HCT116 (cell line): ENCODE data around the gene ODF4. TPM values are rescaled to one million over a fixed set of nuclear protein-coding genes. Genes with fewer than 3 reads are reported as not detected.

Experiments
- ATAC-seq: fragments of 200-7000 bp; cut with Tn5 transposase; 2 replicates; pipeline ENCODE4 v1.9.1; 2020; ENCODE audit warnings: mild to moderate bottlenecking, moderate library complexity
- BruUV-seq: library from RNA; stranded (reverse); fragments of 400-500 nt; replicated peaks from 2 replicates; lab custom pipeline; 2021; lab: Mats Ljungman, UMichigan
- CTCF ChIA-PET: fragments of 300-600 bp; sonication (Branson Sonifier 250); formaldehyde crosslinking; loops from one replicate; lab custom pipeline; 2021; ENCODE audit warnings: antibody characterized with exemption; lab: Charles Lee
- POLR2A ChIA-PET: fragments of 300-600, 350-600 bp; sonication (Branson Sonifier 250); formaldehyde crosslinking; loops from one replicate; lab custom pipeline; 2021; ENCODE audit warnings: antibody characterized with exemption; lab: Charles Lee
- RAD21 ChIA-PET, 2 experiments: fragments of 300-600 bp; sonication (Branson Sonifier 250); formaldehyde crosslinking; loops; one replicate each; lab custom pipeline; 2023; ENCODE audit warnings: low total read pairs in 2 of 2; ENCODE audit not compliant: uncharacterized antibody in 2 of 2, unreplicated experiment in 2 of 2, low non-redundant PET in 1 of 2; lab: Charles Lee
- DNase-seq: peaks from one replicate; pipeline ENCODE4 v3.0.0-alpha.2; 2010; ENCODE audit warnings: low read depth, low spot score
- H2AFZ ChIP-seq: fragments of 200-600 bp; shearing (Covaris generic), sonication (generic); 2 replicates; pipeline ENCODE4 v1.6.1; 2017; ENCODE audit warnings: low read depth, mixed run types, mixed read lengths, antibody characterized with exemption, low read length; ENCODE audit not compliant: poor library complexity, severe bottlenecking
- H3K27ac ChIP-seq: 2 replicates; pipeline ENCODE4 v1.5.1; 2012; ENCODE audit warnings: low read depth, low read length
- H3K27me3 ChIP-seq: fragments of 200-600 bp; sonication (generic); 2 replicates; pipeline ENCODE4 v1.6.1; 2016; ENCODE audit warnings: mixed run types, low read length, mixed read lengths; ENCODE audit not compliant: insufficient read depth
- H3K36me3 ChIP-seq, 2 experiments: fragments of 200-500 bp in 1 of 2; fragments of 200-600 bp in 1 of 2; sonication (Bioruptor generic) in 1 of 2; sonication (generic) in 1 of 2; 2 replicates each; pipeline versions ENCODE4 v1.5.1 to v1.6.1; 2014 to 2016; ENCODE audit warnings: low read length in 2 of 2, inconsistent platforms in 1 of 2, mixed read lengths in 1 of 2, mixed run types in 1 of 2; ENCODE audit not compliant: insufficient read depth in 2 of 2, control insufficient read depth in 1 of 2
- H3K4me1 ChIP-seq, 2 experiments: fragments of 200-600 bp in 1 of 2; sonication (generic) in 1 of 2; 2 replicates each; pipeline versions ENCODE4 v1.5.1 to v1.6.1; 2012 to 2017; ENCODE audit warnings: low read length in 2 of 2, inconsistent platforms in 1 of 2, mild to moderate bottlenecking in 1 of 2, mixed read lengths in 1 of 2, mixed run types in 1 of 2, moderate library complexity in 1 of 2; ENCODE audit not compliant: insufficient read depth in 2 of 2, control insufficient read depth in 1 of 2
- H3K4me2 ChIP-seq: fragments of 200-600 bp; sonication (generic); 2 replicates; pipeline ENCODE4 v1.6.1; 2017; ENCODE audit warnings: mixed run types, low read length, mixed read lengths
- H3K4me3 ChIP-seq, 2 experiments: fragments of 200-600 bp in 1 of 2; sonication (generic) in 1 of 2; replicated peaks in 1 of 2; 2 replicates each; pipeline ENCODE4 v1.5.1; 2011 to 2016; ENCODE audit warnings: low read length in 2 of 2, control low read depth in 1 of 2, low read depth in 1 of 2, mild to moderate bottlenecking in 1 of 2, mixed read lengths in 1 of 2, mixed run types in 1 of 2
- H3K79me2 ChIP-seq: fragments of 200-600 bp; sonication (generic); 2 replicates; pipeline ENCODE4 v1.6.1; 2017; ENCODE audit warnings: mild to moderate bottlenecking, mixed run types, low read length, moderate library complexity, mixed read lengths; ENCODE audit not compliant: insufficient read depth
- H3K9ac ChIP-seq: fragments of 200-600 bp; sonication (generic); 2 replicates; pipeline ENCODE4 v1.6.1; 2016; ENCODE audit warnings: low read length, mixed read lengths
- H3K9me2 ChIP-seq: fragments of 200-600 bp; sonication (generic), shearing (Covaris generic); 2 replicates; pipeline ENCODE4 v1.6.1; 2017; ENCODE audit warnings: mixed run types, mild to moderate bottlenecking, moderate library complexity; ENCODE audit not compliant: insufficient read depth
- H3K9me3 ChIP-seq, 2 experiments: fragments of 200-500 bp in 1 of 2; fragments of 200-600 bp in 1 of 2; sonication (Bioruptor generic) in 1 of 2; sonication (generic) in 1 of 2; 2 replicates each; pipeline ENCODE4 v1.6.1; 2014 to 2017; ENCODE audit warnings: low read length in 2 of 2, mixed read lengths in 2 of 2, inconsistent platforms in 1 of 2, low read depth in 1 of 2, mild to moderate bottlenecking in 1 of 2, mixed run types in 1 of 2, moderate library complexity in 1 of 2; ENCODE audit not compliant: control insufficient read depth in 1 of 2, insufficient read depth in 1 of 2
- H4K20me1 ChIP-seq: fragments of 200-600 bp; sonication (generic), shearing (Covaris generic); 2 replicates; pipeline ENCODE4 v1.6.1; 2017; ENCODE audit warnings: mixed run types, mild to moderate bottlenecking, moderate library complexity; ENCODE audit not compliant: insufficient read depth
- CEBPB ChIP-seq: IDR thresholded peaks from 2 replicates; pipeline ENCODE4 v1.6.1; 2012; ENCODE audit warnings: low read depth
- EGR1 ChIP-seq: IDR thresholded peaks from 2 replicates; pipeline ENCODE4 v1.6.1; 2012; ENCODE audit warnings: low read depth
- EZH2 ChIP-seq: fragments of 200-600 bp; sonication (generic); IDR thresholded peaks from 2 replicates; pipeline ENCODE4 v1.6.1; 2017; ENCODE audit warnings: antibody characterized with exemption, mixed run types
- EZH2phosphoT487 ChIP-seq: fragments of 200-600 bp; IDR thresholded peaks from 2 replicates; pipeline ENCODE4 v1.6.1; 2018; ENCODE audit warnings: antibody characterized with exemption, borderline replicate concordance
- FOSL1 ChIP-seq: IDR thresholded peaks from 2 replicates; pipeline ENCODE4 v1.6.1; 2012; ENCODE audit warnings: low read depth
- JUND ChIP-seq: IDR thresholded peaks from 2 replicates; pipeline ENCODE4 v1.6.1; 2012
- MAX ChIP-seq: IDR thresholded peaks from 2 replicates; pipeline ENCODE4 v1.6.1; 2012
- POLR2AphosphoS5 ChIP-seq: IDR thresholded peaks from 2 replicates; pipeline ENCODE4 v1.6.1; 2011; ENCODE audit warnings: mild to moderate bottlenecking, low read depth, low read length, moderate library complexity
- RAD21 ChIP-seq: IDR thresholded peaks from 2 replicates; pipeline ENCODE4 v1.6.1; 2012; ENCODE audit warnings: low read depth, mild to moderate bottlenecking
- REST ChIP-seq: IDR thresholded peaks from 2 replicates; pipeline ENCODE4 v1.6.1; 2012; ENCODE audit warnings: low read depth
- SIN3A ChIP-seq: IDR thresholded peaks from 2 replicates; pipeline ENCODE4 v1.6.1; 2012; ENCODE audit warnings: low read depth
- intact Hi-C: fragments of 100-400 bp; cut with micrococcal nuclease; formaldehyde crosslinking; loops from 2 replicates; pipeline ENCODE4 v1.10.0; 2022
- total RNA-seq: library from RNA; stranded (reverse); gene quantifications from one replicate; pipeline ENCODE4 v1.2.1, GENCODE V29; 2021; ENCODE audit not compliant: unreplicated experiment

The ODF4 gene
- total RNA-seq, 1 experiment from 2014 or later, result not detected

- Histone ChIP-seq H3K9ac (no peak overlapping the region), H3K9me2 (no peaks in the 10 kb centered on the region)
- CTCF ChIA-PET, result no interaction called here
Measured at GRCh38 chr17:8311131-8311790, 28.4 kb upstream of the ODF4 start.

GRCh38 chr17:8312251-8312650 is 27.4 kb upstream of the ODF4 start:
- Histone ChIP-seq H3K9ac (no peak overlapping the region), H3K27ac (no peak overlapping the region), H3K9me2 (no peaks in the 10 kb centered on the region), H3K9me3 (no peaks in the 10 kb centered on the region), H3K4me2 (no peak overlapping the region)
- CTCF ChIA-PET, result no interaction called here
- intact Hi-C loops, result no loop called here
- TF ChIP-seq SIN3A, result no peak
- no peak for TF ChIP-seq EGR1
- no peak for TF ChIP-seq REST
- TF ChIP-seq FOSL1, result no peak
- TF ChIP-seq RAD21, result no peak
- TF ChIP-seq MAX, result no peak
- no peak for TF ChIP-seq JUND
- TF ChIP-seq, all 23 proteins: peak for 0
- DNase-seq, result no peak
- POLR2A ChIA-PET, result no interaction called here
- H3K79me2 ChIP-seq, result no peaks in the 10 kb centered on the region
- H2AFZ ChIP-seq, result no peak overlapping the region
- no peaks in the 10 kb centered on the region for H3K4me1 ChIP-seq
- RAD21 ChIA-PET, result no interaction called here
- no peaks in the 10 kb centered on the region for H4K20me1 ChIP-seq
- no peaks in the 10 kb centered on the region for H3K36me3 ChIP-seq
- H3K27me3 ChIP-seq, result no peaks in the 10 kb centered on the region; the same call in 1 of the 2 replicates
- H3K4me3 ChIP-seq, result no peak overlapping the region
- BruUV-seq, result no TSS peak
- ATAC-seq, result no peak

More at GRCh38 chr17:8311131-8311790, 28.4 kb upstream of the ODF4 start:
- H3K9me3 ChIP-seq, result no peaks in the 10 kb centered on the region
- no peak for TF ChIP-seq CEBPB
- no peak for TF ChIP-seq SIN3A
- no peak for TF ChIP-seq EZH2phosphoT487
- TF ChIP-seq MAX, result no peak
- no peak for TF ChIP-seq FOSL1
- no peak for TF ChIP-seq EZH2
- TF ChIP-seq POLR2AphosphoS5, result no peak
- TF ChIP-seq, all 23 proteins: peak for 0
- no peak overlapping the region for H3K4me3 ChIP-seq
- POLR2A ChIA-PET, result interaction anchor here (0.9 kb wide), 1 partner anchor 16 kb away, joined by 3 read pairs; the partner anchor contains the start of gene SLC25A35
- RAD21 ChIA-PET, result no interaction called here
- H3K36me3 ChIP-seq, result no peaks in the 10 kb centered on the region
- H4K20me1 ChIP-seq, result no peaks in the 10 kb centered on the region
- DNase-seq, result no peak
- no TSS peak for BruUV-seq
- no peaks in the 10 kb centered on the region for H3K79me2 ChIP-seq
- no peak overlapping the region for H3K4me2 ChIP-seq
- no peak for ATAC-seq
- H3K27ac ChIP-seq, result no peak overlapping the region
- intact Hi-C loops, result no loop called here
- H3K27me3 ChIP-seq, result no peaks in the 10 kb centered on the region; the same call in 1 of the 2 replicates
- H3K4me1 ChIP-seq, result no peaks in the 10 kb centered on the region
- no peak overlapping the region for H2AFZ ChIP-seq
